Subcutaneous adipose tissue (tissue), 4 donors: ENCODE data around the gene FRMD4A. TPM values are rescaled to one million over a fixed set of nuclear protein-coding genes. Genes with fewer than 3 reads are reported as not detected.

Experiments
- CTCF ChIP-seq: fragments of 450-650 bp; IDR thresholded peaks from one replicate; pipeline ENCODE4 v1.5.1; 2016; ENCODE audit warnings: low read depth, mild to moderate bottlenecking, control low read depth, antibody characterized with exemption, moderate library complexity
- total RNA-seq, 4 donors: library from RNA; depleted of rRNA; stranded (reverse); fragments of >200 nt; gene quantifications; one replicate each; pipeline ENCODE4 v1.1.0, GENCODE V29; 2016

The FRMD4A gene
- total RNA-seq, 4 donors from 2014 or later = 70.0 to 206 (median 81.4) TPM

DNA sequence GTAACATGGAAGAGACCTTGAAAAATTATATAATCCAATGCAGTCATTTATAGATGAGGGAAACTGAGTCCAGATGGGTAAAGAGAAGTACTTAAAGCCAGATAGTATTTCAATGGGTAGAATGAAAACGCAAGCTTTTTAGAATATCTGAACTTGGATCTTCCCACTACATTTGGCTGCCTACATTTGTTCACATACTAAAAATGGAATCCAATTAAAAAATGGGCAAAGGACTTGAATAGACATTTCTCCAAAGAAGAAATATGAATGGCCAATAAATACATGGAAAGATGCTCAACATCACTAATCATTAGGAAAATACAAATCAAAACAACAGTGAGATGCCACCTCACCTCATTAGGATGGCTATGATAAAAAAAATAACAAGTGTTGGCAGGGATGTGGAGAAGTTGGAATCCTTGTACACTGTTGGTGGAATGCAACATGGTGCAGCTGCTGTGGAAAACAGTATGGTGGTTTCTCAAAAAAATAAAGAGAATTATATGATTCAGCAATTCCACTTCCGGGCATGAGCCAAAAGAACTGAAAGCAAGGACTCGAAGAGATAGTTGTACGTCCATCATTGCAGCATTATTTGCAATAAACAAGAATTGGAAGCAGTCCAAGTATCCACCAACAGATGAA lies 188.0 kb downstream of the FRMD4A start:
- no peak for TF ChIP-seq CTCF

DNA sequence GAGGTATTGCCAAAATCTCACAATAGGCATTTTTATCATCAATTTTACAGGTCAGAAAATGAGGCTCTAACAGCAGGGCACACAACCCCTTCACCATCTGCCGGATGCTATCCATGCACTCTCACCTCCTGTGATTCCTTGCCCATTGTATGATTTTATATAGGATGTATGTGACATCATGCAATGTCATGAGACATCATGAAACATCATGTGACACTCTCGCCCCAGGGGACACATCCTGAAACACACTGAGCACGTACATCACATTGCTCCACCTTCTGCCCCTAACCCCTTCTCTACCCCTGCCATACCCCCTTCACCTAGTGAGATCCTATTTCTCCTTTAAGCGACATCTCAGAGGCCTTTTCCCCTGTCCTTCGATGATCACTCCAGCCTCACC lies 189.4 kb downstream of the FRMD4A start:
- no peak for TF ChIP-seq CTCF

GRCh38 chr10:14137391-14137790 lies 193.3 kb downstream of the FRMD4A start:
- no peak for TF ChIP-seq CTCF

DNA sequence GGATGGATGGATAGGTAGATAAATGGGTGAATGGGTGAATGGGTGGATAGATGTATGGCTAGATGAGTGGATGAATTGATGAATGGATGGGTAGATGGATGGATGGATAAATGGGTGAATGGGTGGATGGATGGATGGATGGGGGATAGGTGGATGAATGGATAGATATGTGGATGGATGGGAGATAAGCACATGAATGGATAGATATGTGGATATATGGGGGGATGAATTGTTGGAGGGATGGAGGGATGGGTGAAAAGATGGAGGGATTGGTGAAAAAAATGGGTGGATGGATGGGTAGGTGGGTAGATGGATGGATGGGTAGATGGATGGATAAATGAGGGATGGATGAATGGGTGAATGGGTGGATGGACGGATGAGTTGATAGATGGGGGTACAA lies 196.4 kb downstream of the FRMD4A start:
- no peak for TF ChIP-seq CTCF

- TF ChIP-seq CTCF = no peak
Observed at GRCh38 chr10:14131261-14131960, 199.3 kb downstream of the FRMD4A start.

DNA sequence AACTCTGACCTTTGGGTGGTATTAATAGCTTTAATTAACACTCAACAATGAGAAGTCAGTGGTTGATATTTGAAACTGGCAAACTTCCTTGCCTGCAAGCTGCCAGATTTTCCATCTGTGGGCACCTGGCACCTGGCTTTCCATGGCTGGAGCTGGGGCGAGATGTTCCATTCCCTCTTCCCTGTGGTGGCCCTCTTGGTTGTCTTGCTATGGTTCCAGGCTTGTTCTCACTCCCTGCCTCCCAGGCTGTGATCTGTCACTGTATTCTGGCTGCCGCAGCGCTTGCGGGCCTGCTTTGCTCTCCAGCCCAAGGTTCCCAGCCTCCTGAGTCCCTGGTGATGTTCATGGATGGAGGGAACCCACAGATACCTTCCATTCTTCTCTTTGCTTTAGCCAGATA lies 201.0 kb downstream of the FRMD4A start:
- no peak for TF ChIP-seq CTCF

GRCh38 chr10:14128519-14128918 lies 202.2 kb downstream of the FRMD4A start:
- no peak for TF ChIP-seq CTCF
